Stimulated activated naive CD8-positive, alpha-beta T cell treated with anti-CD3 and anti-CD28 coated beads, Interleukin-15, Interleukin-2, amounts not matched to agents 100 ng/mL and 50 ng/mL, for 24 hours (primary cell): Measurements from ENCODE around the gene ADAM8.
"Not testable (repeated sequence)": the region's sequence is repeated elsewhere in the genome, so short reads cannot be mapped to it uniquely, and the experiment has no call there.

Experiments
- H3K27ac Mint-ChIP-seq: one replicate; pipeline ENCODE4 v1.8.0; 2021; ENCODE audit warnings: mild to moderate bottlenecking, mixed read lengths
- H3K27me3 Mint-ChIP-seq: one replicate; pipeline ENCODE4 v1.8.0; 2021; ENCODE audit warnings: mixed read lengths
- H3K36me3 Mint-ChIP-seq: one replicate; pipeline ENCODE4 v1.8.0; 2021; ENCODE audit warnings: low read depth, mixed read lengths
- H3K4me1 Mint-ChIP-seq: one replicate; pipeline ENCODE4 v1.8.0; 2021; ENCODE audit warnings: low read depth, mixed read lengths
- H3K4me3 Mint-ChIP-seq: one replicate; pipeline ENCODE4 v1.8.0; 2021; ENCODE audit warnings: mild to moderate bottlenecking, mixed read lengths
- H3K9me3 Mint-ChIP-seq: one replicate; pipeline ENCODE4 v1.8.0; 2021; ENCODE audit warnings: mixed read lengths

ADAM8 gene

DNA sequence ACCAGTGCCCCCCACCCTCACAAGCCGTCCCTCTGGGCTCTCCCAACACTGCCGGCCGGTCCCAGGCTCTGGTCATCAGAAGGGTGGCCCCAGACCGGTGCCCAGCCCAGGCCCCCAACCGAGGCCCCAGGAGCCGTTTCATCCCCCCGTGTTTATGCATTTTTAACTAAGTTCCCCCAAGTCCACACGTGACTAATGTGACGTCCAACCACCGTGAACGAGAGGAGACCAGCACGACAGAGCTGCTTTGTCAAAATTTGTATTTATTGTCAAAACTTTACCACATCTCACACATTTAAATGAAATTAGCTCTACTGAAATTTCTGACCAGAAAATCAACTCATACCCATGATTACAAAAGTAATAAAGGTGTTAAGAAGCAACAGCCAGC is 30.4 kb downstream of the ADAM8 start:
- peaks cover 14% of the 10 kb centered on the region for H3K27me3 Mint-ChIP-seq
- H3K27ac Mint-ChIP-seq: no peak overlapping the region
- H3K9me3 Mint-ChIP-seq: no peaks in the 10 kb centered on the region
- no peak overlapping the region for H3K4me3 Mint-ChIP-seq
- peaks cover 11% of the 10 kb centered on the region for H3K4me1 Mint-ChIP-seq
- no peaks in the 10 kb centered on the region for H3K36me3 Mint-ChIP-seq

DNA sequence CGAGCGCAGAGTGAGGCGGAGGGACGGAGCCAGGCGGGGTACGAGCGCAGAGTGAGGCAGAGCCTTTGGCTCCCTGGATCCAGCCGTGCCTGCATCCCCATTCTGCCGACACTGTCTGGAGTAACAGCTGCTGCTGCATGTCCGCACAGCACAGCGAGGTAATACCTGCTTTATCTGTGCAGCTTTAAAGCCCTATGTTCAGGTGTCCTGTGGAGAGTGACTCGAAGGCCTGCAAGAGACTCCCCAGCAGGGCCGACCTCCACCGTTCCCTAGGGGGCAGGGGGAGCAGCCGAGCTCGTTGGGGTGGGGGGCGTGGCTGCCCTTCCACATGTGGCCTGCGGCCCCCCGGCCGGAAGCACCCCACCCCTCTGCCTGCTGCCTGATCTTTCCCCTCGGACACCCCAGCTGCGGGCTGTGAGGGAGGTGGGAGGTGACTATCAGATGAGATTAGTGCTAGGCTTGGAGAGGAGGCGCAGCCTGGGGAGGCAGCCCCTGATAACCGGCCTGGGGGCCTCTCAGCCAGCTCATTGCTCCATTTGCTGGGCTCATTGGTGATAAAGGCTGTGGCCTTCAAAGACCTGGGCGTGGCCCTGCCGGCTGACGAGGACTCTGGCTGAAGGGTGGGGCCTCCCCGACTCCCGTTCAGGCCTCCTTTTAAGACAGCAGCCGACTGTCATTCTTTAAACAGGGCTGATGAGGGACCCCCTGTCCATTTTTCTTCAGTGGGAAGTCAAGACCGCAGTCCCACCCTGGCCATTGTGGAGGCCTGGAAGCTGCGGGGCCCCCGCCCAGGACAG is 31.0 kb downstream of the ADAM8 start:
- Mint-ChIP-seq H3K27me3 (peaks cover 20% of the 10 kb centered on the region), H3K4me3 (no peak overlapping the region), H3K9me3 (no peaks in the 10 kb centered on the region), H3K36me3 (no peaks in the 10 kb centered on the region), H3K4me1 (peaks cover 17% of the 10 kb centered on the region), H3K27ac (no peak overlapping the region)

DNA sequence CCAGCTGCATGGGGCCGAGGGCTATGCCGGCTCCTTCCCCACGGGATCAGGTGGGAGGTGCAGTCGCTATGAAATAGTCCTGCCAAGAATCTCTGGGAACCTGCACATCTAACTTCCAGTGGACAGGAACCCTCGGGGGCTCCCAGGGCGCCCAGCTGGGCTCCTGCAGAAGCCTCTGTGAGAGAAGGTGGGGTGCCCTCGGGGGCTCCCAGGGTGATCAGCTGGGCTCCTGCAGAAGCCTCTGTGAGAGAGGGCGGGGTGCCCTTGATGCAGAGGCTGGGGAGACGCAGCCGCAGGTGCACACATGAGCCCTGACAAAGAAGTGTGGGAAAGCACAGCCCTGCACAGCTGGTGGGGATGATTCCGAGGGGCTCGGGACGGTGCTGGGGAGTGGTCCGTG is 33.1 kb downstream of the ADAM8 start:
- H3K4me3 Mint-ChIP-seq: no peak overlapping the region
- H3K9me3 Mint-ChIP-seq: no peaks in the 10 kb centered on the region

DNA sequence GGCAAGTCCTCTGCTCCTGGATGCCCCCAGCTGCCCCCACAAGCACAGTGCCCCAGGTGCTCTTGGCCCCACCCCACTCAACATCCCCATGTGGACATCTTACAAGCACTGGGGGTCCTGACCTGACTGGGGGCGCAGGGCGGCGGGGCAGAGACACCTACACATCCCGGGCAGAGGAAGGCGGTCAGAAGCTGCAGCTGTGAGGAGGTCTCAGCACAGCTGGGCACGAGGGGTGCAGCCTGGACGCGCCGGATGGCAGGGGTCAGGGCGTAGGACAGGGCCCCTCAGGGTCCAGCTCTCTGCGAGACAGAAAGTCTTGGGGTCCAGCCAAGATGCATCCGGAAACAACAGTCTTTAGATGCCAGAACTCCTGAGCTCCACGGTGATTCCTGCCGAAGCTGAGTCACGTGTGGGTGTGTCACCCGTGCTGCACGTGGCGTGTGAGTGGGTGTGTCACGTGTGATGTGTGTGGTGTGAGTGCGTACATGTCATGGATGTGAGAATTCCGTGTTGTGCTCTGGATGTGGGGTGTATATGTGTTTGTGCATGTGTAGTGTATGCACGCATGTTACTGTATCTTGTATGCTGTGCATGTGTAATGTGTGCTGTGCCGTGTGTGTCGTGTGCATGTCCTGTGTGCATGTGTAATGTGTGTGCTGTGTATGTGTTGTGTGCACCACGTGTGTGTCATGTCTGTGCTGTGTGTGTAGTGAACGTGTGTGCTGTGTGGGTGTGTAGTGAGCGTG is 33.9 kb downstream of the ADAM8 start:
- Mint-ChIP-seq H3K36me3 (no peaks in the 10 kb centered on the region), H3K27me3 (peaks cover 37% of the 10 kb centered on the region), H3K9me3 (no peaks in the 10 kb centered on the region), H3K27ac (no peak overlapping the region), H3K4me3 (no peak overlapping the region), H3K4me1 (peaks cover 18% of the 10 kb centered on the region)

More for the DNA sequence above, 33.1 kb downstream of the ADAM8 start:
- H3K27me3 Mint-ChIP-seq: peaks cover 32% of the 10 kb centered on the region
- H3K27ac Mint-ChIP-seq: no peak overlapping the region
- H3K36me3 Mint-ChIP-seq: no peaks in the 10 kb centered on the region
- peaks cover 18% of the 10 kb centered on the region for H3K4me1 Mint-ChIP-seq

DNA sequence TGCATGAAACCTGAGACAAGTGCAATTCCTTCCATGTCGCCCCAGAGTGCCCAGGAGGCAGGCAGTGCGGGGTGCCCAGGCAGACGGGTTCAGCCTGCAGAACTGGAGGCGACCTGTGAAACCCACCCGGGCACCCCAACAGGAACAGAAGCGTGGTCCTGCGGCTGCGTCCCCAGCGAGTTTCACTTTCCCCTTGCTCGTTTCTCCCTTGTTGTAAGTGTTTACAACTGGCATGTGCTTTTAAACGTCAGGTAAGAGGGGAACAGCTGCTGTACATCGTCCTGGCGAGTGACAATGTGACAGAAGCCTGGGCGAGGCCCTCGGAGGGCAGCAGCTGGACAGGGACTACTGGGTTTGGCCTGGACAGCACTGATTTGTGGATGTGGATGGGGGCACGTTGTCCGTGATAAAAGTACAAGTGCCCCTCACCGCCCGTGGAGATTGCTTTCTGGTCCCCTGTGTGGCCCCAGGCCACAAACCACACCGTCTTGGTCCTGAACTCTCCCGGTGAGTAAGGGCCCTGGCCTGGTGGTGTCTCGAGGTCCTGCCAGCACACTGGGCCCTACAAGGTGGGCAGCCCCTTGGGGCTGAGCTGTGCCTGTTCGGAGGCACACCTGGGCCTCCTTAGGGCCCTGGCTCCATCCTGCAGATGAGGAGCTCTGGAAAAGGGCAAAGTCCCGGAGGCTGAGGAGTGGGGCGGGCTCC is 35.0 kb downstream of the ADAM8 start:
- peak overlapping the region; percentile 54 for H3K4me3 Mint-ChIP-seq
- no peak overlapping the region for H3K27ac Mint-ChIP-seq
- H3K36me3 Mint-ChIP-seq: no peaks in the 10 kb centered on the region
- H3K27me3 Mint-ChIP-seq: peaks cover 37% of the 10 kb centered on the region
- no peaks in the 10 kb centered on the region for H3K9me3 Mint-ChIP-seq
- peaks cover 18% of the 10 kb centered on the region for H3K4me1 Mint-ChIP-seq

DNA sequence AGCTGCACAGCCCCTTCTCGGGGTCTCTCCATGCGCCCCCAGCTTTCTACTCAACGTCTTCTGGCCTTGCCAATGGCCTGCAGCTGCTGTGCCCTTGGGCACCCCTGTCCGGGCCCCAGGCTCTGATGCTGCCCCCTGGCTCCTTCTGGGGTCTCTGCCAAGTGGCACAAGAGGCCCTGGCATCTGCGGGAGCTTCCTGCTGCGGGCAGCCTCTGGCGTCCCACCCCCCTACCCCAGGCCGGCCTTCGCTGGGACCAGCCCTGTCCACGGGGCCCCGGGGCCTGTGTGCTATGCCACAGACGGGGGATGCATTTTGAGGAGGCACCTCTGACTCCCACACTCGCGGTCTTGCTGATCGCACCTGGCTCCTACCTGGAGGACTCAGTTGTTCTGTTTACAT is 36.7 kb downstream of the ADAM8 start:
- H3K36me3 Mint-ChIP-seq: no peaks in the 10 kb centered on the region
- no peak overlapping the region for H3K4me3 Mint-ChIP-seq
- H3K4me1 Mint-ChIP-seq: peaks cover 21% of the 10 kb centered on the region
- H3K9me3 Mint-ChIP-seq: no peaks in the 10 kb centered on the region
- H3K27me3 Mint-ChIP-seq: peaks cover 37% of the 10 kb centered on the region
- no peak overlapping the region for H3K27ac Mint-ChIP-seq

DNA sequence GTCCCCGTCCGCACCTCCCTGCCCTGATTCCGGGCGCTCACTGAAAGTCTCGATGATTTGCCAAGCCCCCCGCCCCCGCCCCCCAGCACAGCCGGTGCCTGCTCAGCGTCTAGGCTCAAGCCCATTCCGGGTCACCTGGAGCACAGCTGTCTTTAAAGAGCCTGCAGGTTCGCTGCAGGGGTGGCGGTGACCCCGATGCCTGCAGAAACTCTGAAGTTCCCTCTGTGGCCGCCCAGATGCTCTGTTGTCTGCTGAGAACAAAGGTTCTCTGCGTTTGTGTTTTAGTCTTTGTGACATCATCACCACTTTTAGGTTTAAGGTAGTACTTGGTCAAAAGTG is 38.2 kb downstream of the ADAM8 start:
- H3K4me1 Mint-ChIP-seq: peaks cover 21% of the 10 kb centered on the region
- no peak overlapping the region for H3K4me3 Mint-ChIP-seq
- no peaks in the 10 kb centered on the region for H3K36me3 Mint-ChIP-seq
- H3K27me3 Mint-ChIP-seq: peaks cover 43% of the 10 kb centered on the region
- H3K27ac Mint-ChIP-seq: no peak overlapping the region
- H3K9me3 Mint-ChIP-seq: no peaks in the 10 kb centered on the region

DNA sequence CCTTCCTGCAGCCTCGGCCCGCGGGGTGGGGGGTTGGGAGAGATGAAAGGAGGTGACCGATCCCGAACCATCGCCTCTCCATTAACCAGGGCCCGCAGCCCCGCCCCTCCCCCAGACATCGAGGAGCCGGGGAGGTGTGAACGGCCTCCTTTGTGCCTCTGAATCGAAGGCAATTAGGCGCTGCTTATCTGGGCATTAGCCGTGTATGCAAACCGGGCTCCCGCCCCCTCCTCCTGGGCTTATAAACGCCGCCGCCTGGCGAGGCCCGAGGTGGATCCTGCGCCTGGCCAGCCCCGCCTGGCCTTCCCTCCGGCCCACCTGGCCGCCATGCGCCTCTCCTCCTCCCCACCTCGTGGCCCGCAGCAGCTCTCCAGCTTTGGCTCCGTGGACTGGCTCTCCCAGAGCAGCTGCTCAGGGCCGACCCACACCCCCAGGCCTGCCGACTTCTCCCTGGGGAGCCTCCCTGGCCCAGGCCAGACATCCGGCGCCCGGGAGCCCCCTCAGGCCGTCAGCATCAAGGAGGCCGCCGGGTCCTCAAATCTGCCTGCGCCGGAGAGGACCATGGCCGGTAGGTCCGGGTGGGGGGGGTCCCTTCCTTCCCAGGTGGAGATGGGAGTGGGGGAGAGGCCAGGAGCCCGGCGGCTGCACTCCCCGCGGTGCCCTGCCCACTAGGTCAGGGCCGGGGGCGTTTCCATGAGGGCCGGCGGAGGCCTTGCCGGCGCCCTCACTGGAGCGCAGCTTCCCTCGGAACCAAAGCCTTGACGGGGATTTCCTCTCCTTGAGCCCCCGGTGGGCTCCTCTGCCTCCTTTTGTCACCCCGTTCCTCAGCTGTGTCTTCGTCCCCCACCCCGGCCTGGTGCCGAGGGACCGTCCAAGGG is 38.8 kb downstream of the ADAM8 start, which contains the start of gene VENTX:
VENTX (plus strand) TSS at position 268 of the 878 bp plus-strand sequence; CDS start at position 328, 60 bp downstream.
- H3K27ac Mint-ChIP-seq: no peak within 1 kb of the TSS
- no peaks in the 10 kb centered on the region for H3K36me3 Mint-ChIP-seq
- peaks cover 43% of the 10 kb centered on the region for H3K27me3 Mint-ChIP-seq
- no peaks in the 10 kb centered on the region for H3K9me3 Mint-ChIP-seq
- H3K4me3 Mint-ChIP-seq: no peak within 1 kb of the TSS
- peaks cover 21% of the 10 kb centered on the region for H3K4me1 Mint-ChIP-seq

DNA sequence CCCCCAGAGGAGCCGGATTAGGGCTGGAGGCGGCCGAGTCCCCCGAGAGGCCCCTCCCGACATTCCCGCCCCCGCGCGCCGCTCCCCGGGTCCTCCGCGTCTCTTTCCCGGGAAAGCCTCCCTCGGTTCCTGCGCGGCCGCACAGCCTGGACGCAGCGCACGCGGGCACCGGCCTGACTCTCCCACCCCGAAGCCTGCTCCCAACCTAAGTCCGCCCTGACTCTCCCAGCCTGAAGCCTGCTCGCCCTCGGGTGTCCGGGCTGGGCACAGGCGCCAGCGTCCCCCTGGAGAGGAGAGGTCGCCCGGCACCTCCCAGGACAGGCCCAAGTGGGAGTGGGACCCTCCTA is 39.5 kb downstream of the ADAM8 start:
- H3K27ac Mint-ChIP-seq: no peak overlapping the region
- peaks cover 46% of the 10 kb centered on the region for H3K27me3 Mint-ChIP-seq

DNA sequence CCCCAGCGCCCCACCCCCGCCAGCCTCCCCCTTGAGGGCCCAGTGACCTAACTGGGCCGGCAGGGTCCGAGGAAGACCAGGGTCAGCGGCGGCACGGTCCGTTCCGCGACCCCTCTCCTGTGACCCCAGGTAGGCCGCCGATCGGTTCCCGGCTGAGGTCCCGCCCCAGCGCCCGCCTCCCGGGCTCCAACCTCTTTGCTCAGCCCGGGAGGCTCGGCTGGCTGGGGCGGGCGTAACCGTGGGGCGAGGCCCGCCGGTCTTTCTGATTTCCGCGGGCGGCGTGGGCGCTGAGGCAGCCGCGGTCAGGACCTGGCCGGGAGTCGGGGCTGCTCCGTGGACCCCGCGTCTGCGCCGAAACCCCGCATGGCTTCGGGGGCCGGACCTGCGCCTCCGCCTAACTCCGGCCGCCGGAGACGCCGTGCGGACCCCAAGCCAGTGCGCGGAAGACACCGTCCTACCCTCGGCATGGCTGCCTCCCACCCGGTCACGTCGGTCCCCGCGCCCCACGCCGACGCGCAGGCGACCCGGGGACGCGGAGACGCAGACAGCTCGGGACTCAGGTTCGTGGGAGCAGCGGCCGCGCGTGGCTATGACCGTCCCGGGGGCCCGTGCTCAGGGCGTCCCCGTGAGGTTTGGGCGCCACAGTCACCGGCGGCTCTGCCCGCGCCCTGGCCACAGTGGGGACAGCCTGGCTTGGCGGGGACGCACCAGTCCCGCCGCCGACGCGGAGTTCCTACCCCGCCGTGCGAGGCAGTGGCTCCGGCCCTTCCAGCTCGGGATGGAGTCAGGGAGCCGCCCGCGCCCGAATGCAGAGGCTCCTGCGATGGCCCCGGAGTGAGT is 40.0 kb downstream of the ADAM8 start:
- Mint-ChIP-seq H3K27me3 (peaks cover 48% of the 10 kb centered on the region), H3K4me1 (peaks cover 14% of the 10 kb centered on the region), H3K4me3 (no peak overlapping the region), H3K27ac (no peak overlapping the region), H3K9me3 (no peaks in the 10 kb centered on the region), H3K36me3 (no peaks in the 10 kb centered on the region)

More for the DNA sequence above, 39.5 kb downstream of the ADAM8 start:
- H3K36me3 Mint-ChIP-seq: no peaks in the 10 kb centered on the region
- H3K9me3 Mint-ChIP-seq: no peaks in the 10 kb centered on the region
- H3K4me1 Mint-ChIP-seq: peaks cover 18% of the 10 kb centered on the region
- no peak overlapping the region for H3K4me3 Mint-ChIP-seq

DNA sequence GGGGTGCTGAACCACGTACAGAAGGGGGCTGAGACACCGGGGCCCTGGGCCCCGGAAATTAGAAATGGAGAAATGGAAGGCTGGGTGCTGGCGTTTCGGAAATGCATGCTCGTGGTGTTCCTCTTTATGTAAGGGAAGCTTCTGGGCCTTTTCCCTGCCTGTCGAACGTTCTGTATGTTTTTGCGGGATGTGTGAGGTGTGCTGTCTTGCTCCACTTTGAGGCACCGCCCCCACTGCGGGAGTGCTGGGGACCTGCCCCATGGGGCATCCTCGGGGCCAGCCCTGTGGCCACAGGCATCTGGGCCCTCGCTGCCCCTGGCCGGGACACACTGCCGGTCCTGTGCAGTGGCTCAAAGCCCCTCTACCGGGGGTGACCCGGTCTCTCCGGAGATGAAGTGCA is 40.7 kb downstream of the ADAM8 start:
- Mint-ChIP-seq H3K36me3 (no peaks in the 10 kb centered on the region), H3K4me1 (peaks cover 11% of the 10 kb centered on the region), H3K27ac (no peak overlapping the region), H3K27me3 (peaks cover 46% of the 10 kb centered on the region), H3K9me3 (no peaks in the 10 kb centered on the region), H3K4me3 (peak overlapping the region; percentile 35)

DNA sequence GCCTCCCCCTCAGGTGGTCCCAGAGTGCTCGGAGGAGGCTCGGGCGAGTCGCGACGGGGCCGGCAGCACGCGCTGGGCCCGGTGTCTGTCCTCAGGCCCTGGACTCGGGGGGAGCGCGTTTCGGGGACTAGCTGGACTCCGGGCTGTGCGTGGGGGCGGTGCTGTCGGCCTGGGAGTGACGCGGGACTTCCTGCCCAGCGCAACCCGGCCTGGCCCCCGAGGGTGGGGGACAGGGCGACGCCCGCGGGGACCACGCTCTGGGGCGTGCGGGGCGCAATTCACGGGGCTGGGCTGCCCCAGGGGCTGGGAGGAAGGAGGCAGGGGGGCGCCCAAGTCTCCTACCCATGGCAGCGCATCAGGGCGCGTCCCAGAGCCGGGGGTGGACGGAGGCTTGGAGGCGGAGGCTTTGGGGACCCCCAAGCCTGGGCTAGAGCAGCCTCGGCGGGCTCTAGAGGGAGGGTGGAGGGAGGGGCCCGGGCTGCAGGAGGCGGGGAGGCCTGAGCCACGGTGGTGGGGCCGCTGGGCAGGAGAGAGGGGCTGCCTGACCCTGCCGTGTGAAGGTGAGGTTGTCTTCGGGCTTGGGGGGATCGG is 41.3 kb downstream of the ADAM8 start:
- peak overlapping the region; percentile 13 for H3K4me3 Mint-ChIP-seq
- H3K9me3 Mint-ChIP-seq: no peaks in the 10 kb centered on the region
- no peak overlapping the region for H3K27ac Mint-ChIP-seq
- H3K36me3 Mint-ChIP-seq: no peaks in the 10 kb centered on the region
- peaks cover 42% of the 10 kb centered on the region for H3K27me3 Mint-ChIP-seq
- peaks cover 7% of the 10 kb centered on the region for H3K4me1 Mint-ChIP-seq

DNA sequence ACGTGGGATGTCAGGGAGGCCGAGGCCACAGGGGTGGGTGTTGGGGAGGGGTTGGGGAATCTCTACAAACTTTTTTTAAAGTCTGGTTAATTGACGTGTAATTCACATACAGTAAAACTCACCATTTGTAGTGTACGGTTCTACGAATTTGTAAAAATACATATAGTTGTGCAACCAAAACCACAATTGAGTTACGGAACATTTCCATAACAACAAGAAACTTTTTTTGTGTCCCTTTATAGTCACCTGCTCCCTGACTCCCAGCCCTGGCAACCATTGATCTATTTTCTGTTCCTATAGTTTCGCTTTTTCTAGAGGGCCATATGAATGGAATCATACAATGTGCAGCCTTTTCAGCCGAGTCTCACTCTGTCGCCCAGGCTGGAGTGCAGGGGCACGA is 41.9 kb downstream of the ADAM8 start:
- H3K4me3 Mint-ChIP-seq: peak overlapping the region; percentile 13
- H3K27me3 Mint-ChIP-seq: peaks cover 42% of the 10 kb centered on the region
- H3K9me3 Mint-ChIP-seq, H3K36me3 Mint-ChIP-seq, H3K4me1 Mint-ChIP-seq, H3K27ac Mint-ChIP-seq: not testable (repeated sequence)
